Panc1 (cell line): ENCODE data around the gene SEBOX. TPM values are rescaled to one million over a fixed set of nuclear protein-coding genes. Genes with fewer than 3 reads are reported as not detected.

Experiments
- ATAC-seq: fragments of 200-7000 bp; cut with Tn5 transposase; 2 replicates; pipeline ENCODE4 v1.9.1; 2020; ENCODE audit warnings: mild to moderate bottlenecking, moderate library complexity
- BruUV-seq: library from RNA; stranded (reverse); fragments of 400-500 nt; replicated peaks from 2 replicates; lab custom pipeline; 2021; lab: Mats Ljungman, UMichigan
- CTCF ChIA-PET: fragments of 300-600 bp; sonication (Branson Sonifier 250); formaldehyde crosslinking; loops from one replicate; lab custom pipeline; 2022; ENCODE audit warnings: antibody characterized with exemption; lab: Charles Lee
- POLR2A ChIA-PET: fragments of 300-600 bp; sonication (Branson Sonifier 250); formaldehyde crosslinking; loops from one replicate; lab custom pipeline; 2022; ENCODE audit warnings: antibody characterized with exemption; lab: Charles Lee
- DNase-seq: peaks from one replicate; pipeline ENCODE4 v3.0.0-alpha.2; 2010; ENCODE audit warnings: low read depth, low spot score
- H3K27ac ChIP-seq: 2 replicates; pipeline ENCODE4 v1.5.1; 2011; ENCODE audit warnings: mild to moderate bottlenecking, low read length, inconsistent platforms
- H3K27me3 ChIP-seq: fragments of 200-500 bp; sonication (Bioruptor generic); 2 replicates; pipeline ENCODE4 v1.6.0; 2014; ENCODE audit warnings: low read length, inconsistent platforms; ENCODE audit not compliant: control insufficient read depth, insufficient read depth
- H3K36me3 ChIP-seq: fragments of 200-500 bp; sonication (Bioruptor generic); 2 replicates; pipeline ENCODE4 v1.5.1; 2014; ENCODE audit warnings: inconsistent platforms, mild to moderate bottlenecking, low read length, moderate library complexity; ENCODE audit not compliant: control insufficient read depth, insufficient read depth
- H3K4me1 ChIP-seq: 2 replicates; pipeline ENCODE4 v1.5.1; 2011; ENCODE audit warnings: inconsistent platforms, mild to moderate bottlenecking, low read length, moderate library complexity; ENCODE audit not compliant: control insufficient read depth, insufficient read depth
- H3K4me3 ChIP-seq, 2 experiments: 2 replicates each; pipeline ENCODE4 v1.5.1; 2011 to 2012; ENCODE audit warnings: low read depth in 2 of 2, low read length in 2 of 2, mild to moderate bottlenecking in 2 of 2, inconsistent platforms in 1 of 2, moderate library complexity in 1 of 2
- H3K9me3 ChIP-seq: fragments of 200-500 bp; sonication (Bioruptor generic); 2 replicates; pipeline ENCODE4 v1.5.1; 2014; ENCODE audit warnings: low read depth, mild to moderate bottlenecking, inconsistent platforms, low read length, moderate library complexity; ENCODE audit not compliant: control insufficient read depth, insufficient read depth
- POLR2AphosphoS5 ChIP-seq: IDR thresholded peaks from 2 replicates; pipeline ENCODE4 v1.6.1; 2012; ENCODE audit warnings: mild to moderate bottlenecking, low read depth, low read length, moderate library complexity
- SIN3A ChIP-seq: IDR thresholded peaks from 2 replicates; pipeline ENCODE4 v1.6.1; 2012; ENCODE audit warnings: low read depth, mild to moderate bottlenecking, low read length, moderate library complexity, borderline replicate concordance; ENCODE audit not compliant: insufficient read depth
- TCF7L2 ChIP-seq: IDR thresholded peaks from 2 replicates; pipeline ENCODE4 v1.6.1; 2011; ENCODE audit warnings: mild to moderate bottlenecking, low read depth, low read length, inconsistent platforms
- in situ Hi-C: cut with HindIII; loops from 2 replicates; pipeline ENCODE4 v1.10.0; 2016; ENCODE audit warnings: low sequenced_read_pairs, low pct_unique_long_range_greater_than_20kb
- intact Hi-C: fragments of 100-400 bp; cut with micrococcal nuclease; formaldehyde crosslinking; loops from one replicate; pipeline ENCODE4 v1.10.0; 2022; ENCODE audit not compliant: unreplicated experiment
- total RNA-seq: library from RNA; stranded (reverse); gene quantifications from one replicate; pipeline ENCODE4 v1.2.1, GENCODE V29; 2021; ENCODE audit not compliant: unreplicated experiment
- TF ChIP-seq, protein P1 (sequence below): fragments of 450-650 bp; IDR thresholded peaks from 2 replicates; pipeline ENCODE4 v1.5.1; 2017; ENCODE audit warnings: mild to moderate bottlenecking
- TF ChIP-seq, protein P2 (sequence below), 2 experiments: IDR thresholded peaks; 2 replicates each; pipeline ENCODE4 v1.6.1; 2011 to 2012; ENCODE audit warnings: low read depth in 2 of 2, control low read depth in 1 of 2, low read length in 1 of 2, mild to moderate bottlenecking in 1 of 2, moderate library complexity in 1 of 2; ENCODE audit not compliant: insufficient read depth in 1 of 2

Gene SEBOX
- total RNA-seq, 1 experiment from 2014 or later, result not detected

DNA sequence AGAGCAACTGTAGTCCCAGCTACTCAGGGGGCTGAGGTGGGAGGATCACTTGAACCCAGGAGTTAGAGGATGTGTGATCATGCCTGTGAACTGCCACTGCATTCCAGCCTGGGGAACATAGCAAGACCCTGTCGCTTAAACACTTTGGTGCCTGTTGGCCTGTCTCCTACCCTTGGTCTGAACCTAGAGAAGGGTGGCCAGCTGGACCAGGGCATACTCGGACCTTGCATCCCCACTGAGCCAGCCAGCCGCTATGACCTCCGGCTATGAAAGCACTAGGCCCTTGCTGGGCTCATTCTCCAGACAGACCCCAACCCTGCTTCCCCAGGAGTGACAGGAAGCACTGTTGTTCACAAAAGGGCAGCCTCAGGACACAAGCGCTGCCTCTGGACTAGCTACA lies 34.3 kb downstream of the SEBOX start:
- Histone ChIP-seq H3K4me1 (peaks cover 11% of the 10 kb centered on the region), H3K27me3 (no peaks in the 10 kb centered on the region), H3K4me3 (no peak overlapping the region), H3K36me3 (no peaks in the 10 kb centered on the region; the same call in 1 of the 2 replicates), H3K9me3 (no peaks in the 10 kb centered on the region), H3K27ac (no peak overlapping the region)
- TF ChIP-seq, protein P1, sequence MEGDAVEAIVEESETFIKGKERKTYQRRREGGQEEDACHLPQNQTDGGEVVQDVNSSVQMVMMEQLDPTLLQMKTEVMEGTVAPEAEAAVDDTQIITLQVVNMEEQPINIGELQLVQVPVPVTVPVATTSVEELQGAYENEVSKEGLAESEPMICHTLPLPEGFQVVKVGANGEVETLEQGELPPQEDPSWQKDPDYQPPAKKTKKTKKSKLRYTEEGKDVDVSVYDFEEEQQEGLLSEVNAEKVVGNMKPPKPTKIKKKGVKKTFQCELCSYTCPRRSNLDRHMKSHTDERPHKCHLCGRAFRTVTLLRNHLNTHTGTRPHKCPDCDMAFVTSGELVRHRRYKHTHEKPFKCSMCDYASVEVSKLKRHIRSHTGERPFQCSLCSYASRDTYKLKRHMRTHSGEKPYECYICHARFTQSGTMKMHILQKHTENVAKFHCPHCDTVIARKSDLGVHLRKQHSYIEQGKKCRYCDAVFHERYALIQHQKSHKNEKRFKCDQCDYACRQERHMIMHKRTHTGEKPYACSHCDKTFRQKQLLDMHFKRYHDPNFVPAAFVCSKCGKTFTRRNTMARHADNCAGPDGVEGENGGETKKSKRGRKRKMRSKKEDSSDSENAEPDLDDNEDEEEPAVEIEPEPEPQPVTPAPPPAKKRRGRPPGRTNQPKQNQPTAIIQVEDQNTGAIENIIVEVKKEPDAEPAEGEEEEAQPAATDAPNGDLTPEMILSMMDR, result no peak
- TF ChIP-seq, protein P2, sequence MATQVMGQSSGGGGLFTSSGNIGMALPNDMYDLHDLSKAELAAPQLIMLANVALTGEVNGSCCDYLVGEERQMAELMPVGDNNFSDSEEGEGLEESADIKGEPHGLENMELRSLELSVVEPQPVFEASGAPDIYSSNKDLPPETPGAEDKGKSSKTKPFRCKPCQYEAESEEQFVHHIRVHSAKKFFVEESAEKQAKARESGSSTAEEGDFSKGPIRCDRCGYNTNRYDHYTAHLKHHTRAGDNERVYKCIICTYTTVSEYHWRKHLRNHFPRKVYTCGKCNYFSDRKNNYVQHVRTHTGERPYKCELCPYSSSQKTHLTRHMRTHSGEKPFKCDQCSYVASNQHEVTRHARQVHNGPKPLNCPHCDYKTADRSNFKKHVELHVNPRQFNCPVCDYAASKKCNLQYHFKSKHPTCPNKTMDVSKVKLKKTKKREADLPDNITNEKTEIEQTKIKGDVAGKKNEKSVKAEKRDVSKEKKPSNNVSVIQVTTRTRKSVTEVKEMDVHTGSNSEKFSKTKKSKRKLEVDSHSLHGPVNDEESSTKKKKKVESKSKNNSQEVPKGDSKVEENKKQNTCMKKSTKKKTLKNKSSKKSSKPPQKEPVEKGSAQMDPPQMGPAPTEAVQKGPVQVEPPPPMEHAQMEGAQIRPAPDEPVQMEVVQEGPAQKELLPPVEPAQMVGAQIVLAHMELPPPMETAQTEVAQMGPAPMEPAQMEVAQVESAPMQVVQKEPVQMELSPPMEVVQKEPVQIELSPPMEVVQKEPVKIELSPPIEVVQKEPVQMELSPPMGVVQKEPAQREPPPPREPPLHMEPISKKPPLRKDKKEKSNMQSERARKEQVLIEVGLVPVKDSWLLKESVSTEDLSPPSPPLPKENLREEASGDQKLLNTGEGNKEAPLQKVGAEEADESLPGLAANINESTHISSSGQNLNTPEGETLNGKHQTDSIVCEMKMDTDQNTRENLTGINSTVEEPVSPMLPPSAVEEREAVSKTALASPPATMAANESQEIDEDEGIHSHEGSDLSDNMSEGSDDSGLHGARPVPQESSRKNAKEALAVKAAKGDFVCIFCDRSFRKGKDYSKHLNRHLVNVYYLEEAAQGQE (IDR thresholded peaks at IDR 0.05; ENCODE audit: insufficient read depth in 1 of 2, low read depth in 2 of 2, low read length in 1 of 2), result no peak
- TF ChIP-seq POLR2AphosphoS5 (no peak), TCF7L2 (no peak), SIN3A (no peak)
- BruUV-seq, result no TSS peak
- ATAC-seq, result no peak
- in situ Hi-C loops (no loop called here), intact Hi-C loops (no loop called here)
- ChIA-PET POLR2A (interaction anchor here (0.7 to 1.0 kb wide), 3 partner anchors 27 to 195 kb away, joined by 3 to 4 read pairs (median 4); partner anchors contain the start of gene POLDIP2), CTCF (no interaction called here)
- DNase-seq, result no peak

DNA sequence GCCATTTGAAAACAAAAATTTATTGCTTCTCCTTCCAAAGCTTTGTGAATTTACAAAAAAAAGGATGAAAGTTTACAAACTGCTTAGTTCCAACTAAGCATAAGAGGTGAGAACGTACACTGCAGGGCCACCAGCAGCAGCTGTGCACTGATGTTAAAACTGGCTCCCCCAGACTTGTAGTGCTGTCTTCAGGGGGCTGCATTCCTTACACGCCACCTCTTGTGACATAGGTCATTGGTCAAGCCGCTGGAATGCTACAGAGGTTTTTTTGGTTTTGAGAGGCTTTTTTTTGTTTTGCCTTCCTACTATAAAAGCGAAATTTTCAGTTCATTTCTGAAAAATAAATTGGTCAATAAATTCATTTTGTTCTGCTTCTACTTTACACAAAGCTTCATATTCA lies 36.7 kb downstream of the SEBOX start:
- no TSS peak for BruUV-seq
- no peaks in the 10 kb centered on the region for H3K9me3 ChIP-seq
- no peak overlapping the region for H3K27ac ChIP-seq
- intact Hi-C loops (no loop called here), in situ Hi-C loops (no loop called here)
- ChIA-PET POLR2A (interaction anchor here (0.5 kb wide), 1 partner anchor 225 kb away, joined by 3 read pairs; no protein-coding TSS in a partner anchor), CTCF (no interaction called here)
- DNase-seq, result no peak
- no peaks in the 10 kb centered on the region for H3K36me3 ChIP-seq
- H3K4me3 ChIP-seq, result no peak overlapping the region
- TF ChIP-seq POLR2AphosphoS5 (no peak), SIN3A (no peak), TCF7L2 (no peak)
- TF ChIP-seq, protein P2 (IDR thresholded peaks at IDR 0.05; ENCODE audit: insufficient read depth in 1 of 2, low read depth in 2 of 2, low read length in 1 of 2), result no peak
- TF ChIP-seq, protein P1, result no peak
- no peaks in the 10 kb centered on the region for H3K4me1 ChIP-seq
- no peaks in the 10 kb centered on the region for H3K27me3 ChIP-seq
- no peak for ATAC-seq
